Tracheal epithelial cell (primary cell): Measurements from ENCODE around the gene UCP3. TPM values are rescaled to one million over a fixed set of nuclear protein-coding genes. Genes with fewer than 3 reads are reported as not detected.

ENCODE experiments used
- total RNA-seq: library from RNA; depleted of rRNA; stranded (reverse); fragments of >200 nt; gene quantifications from 2 replicates; pipeline ENCODE4 v1.2.1, GENCODE V29; 2014

The UCP3 gene
- not detected in 2 replicates for total RNA-seq

DNA sequence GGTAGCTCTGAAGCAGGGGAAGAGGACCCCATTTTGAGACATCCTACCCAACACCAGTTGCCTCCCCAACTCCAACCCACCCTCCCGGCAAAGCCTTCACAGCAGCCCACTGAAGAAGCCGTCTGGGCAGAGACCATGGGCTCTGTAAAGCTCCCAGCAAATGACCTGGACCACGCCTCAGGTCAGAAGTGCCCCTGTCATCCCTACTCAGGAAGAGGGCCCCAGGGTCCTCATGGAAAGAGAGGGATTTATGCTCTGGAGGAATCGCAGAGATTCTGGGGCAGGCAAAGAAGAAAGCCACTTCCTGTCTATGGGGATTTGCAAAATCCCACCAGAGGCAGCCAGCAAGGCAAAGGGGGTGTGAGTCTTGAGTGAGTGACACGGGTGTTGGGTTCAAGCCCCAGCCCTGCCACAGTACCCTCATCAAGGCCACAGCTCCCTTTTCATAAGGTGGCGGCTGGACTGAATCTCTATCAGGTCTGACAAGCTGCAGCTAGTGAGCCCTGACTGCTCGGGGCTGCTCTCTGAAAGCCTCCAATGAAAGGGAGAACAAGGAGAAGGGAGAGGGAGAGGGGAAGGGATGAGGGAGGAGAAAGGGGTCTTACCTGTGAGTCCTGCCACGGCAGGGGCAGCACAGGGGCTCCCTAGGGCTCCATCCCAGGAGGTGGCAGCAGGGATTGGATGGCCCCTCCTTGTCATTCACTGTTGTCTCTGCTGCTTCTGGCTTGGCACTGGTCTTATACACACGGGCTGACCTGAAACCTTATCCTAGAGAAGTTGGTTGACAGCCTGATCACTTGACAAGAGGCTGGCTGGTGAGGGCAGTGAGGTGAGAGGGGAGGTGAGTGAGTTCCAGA is at the start of gene UCP3:
UCP3 (minus strand) TSS at position 713 of the 857 bp plus-strand sequence. CDS start 2,043 bp downstream, outside the sequence.

GRCh38 chr11:73982595-73982989 is 26.3 kb downstream of the UCP3 start, which contains the start of gene UCP2:
Gene UCP2 (minus strand): TSS chr11:73982843. CDS start chr11:73978378, 4,465 bp downstream.

GRCh38 chr11:73950869-73951710 is 57.8 kb downstream of the UCP3 start, which contains the start of gene DNAJB13:
Gene DNAJB13 (plus strand): TSS chr11:73951026. CDS start chr11:73951070, 44 bp downstream.

Other genes starting within 250 kb of the UCP3 start
- gene RAB6A, start 248.0 kb downstream of the UCP3 start, total RNA-seq = 272 and 364 TPM in 2 replicates
- 25.8 and 43.1 TPM in 2 replicates for gene MRPL48, start 221.2 kb downstream of the UCP3 start, total RNA-seq
- gene COA4, start 132.2 kb downstream of the UCP3 start, total RNA-seq = 103 and 107 TPM in 2 replicates
- 8.7 and 11.5 TPM in 2 replicates for gene PAAF1, start 132.1 kb downstream of the UCP3 start, total RNA-seq
- gene DNAJB13, start 58.1 kb downstream of the UCP3 start, total RNA-seq = under 0.01 and 0.24 TPM in 2 replicates
- gene UCP2, start 26.2 kb downstream of the UCP3 start, total RNA-seq = 4.3 TPM in 1 of 2 replicates, not detected in the other
- 3.9 and 4.9 TPM in 2 replicates for gene C2CD3, start 161.9 kb upstream of the UCP3 start, total RNA-seq
- gene PPME1, start 162.2 kb upstream of the UCP3 start, total RNA-seq = 22.2 and 23.6 TPM in 2 replicates